ENCODE results near the gene PKIB. TPM values are rescaled to one million over a fixed set of nuclear protein-coding genes. Genes with fewer than 3 reads are reported as not detected.
"Not testable (repeated sequence)": the region's sequence is repeated elsewhere in the genome, so short reads cannot be mapped to it uniquely, and the experiment has no call there.

Gene PKIB, protein sequence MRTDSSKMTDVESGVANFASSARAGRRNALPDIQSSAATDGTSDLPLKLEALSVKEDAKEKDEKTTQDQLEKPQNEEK
- polyA plus RNA-seq (ENCODE audit: insufficient read length in 12 of 12) = 1 to 10 TPM in 10 of 12 donors, not detected in 2; 1.1 to 6.9 (median 1.8) TPM
- long read RNA-seq, donor 1, transcript PKIB-205 (5 exons, 1,398 nt) = major isoform, 20 of 24 reads
- long read RNA-seq, donor 1, partial matches to known transcripts = 0 of 24 reads
- long read RNA-seq, donor 1, other reads (novel, unspliced or antisense) = 0 of 24 reads
- long read RNA-seq, donor 2 = 0 reads
- long read RNA-seq, donor 3 = 0 reads
- long read RNA-seq, donor 4 = 0 reads
- long read RNA-seq, donor 5, partial matches to known transcripts = 0 of 2 reads
- long read RNA-seq, donor 5, other reads (novel, unspliced or antisense) = 0 of 2 reads
- long read RNA-seq, donor 6 = 0 reads
- long read RNA-seq, donor 7, partial matches to known transcripts = 0 of 1 reads
- long read RNA-seq, donor 7, other reads (novel, unspliced or antisense) = 0 of 1 reads
- long read RNA-seq, donor 8 = 0 reads
- long read RNA-seq, donor 9, partial matches to known transcripts = 0 of 3 reads
- long read RNA-seq, donor 9, other reads (novel, unspliced or antisense) = 0 of 3 reads
- long read RNA-seq, donor 10 = 0 reads
- long read RNA-seq, donor 11 = 0 reads

DNA sequence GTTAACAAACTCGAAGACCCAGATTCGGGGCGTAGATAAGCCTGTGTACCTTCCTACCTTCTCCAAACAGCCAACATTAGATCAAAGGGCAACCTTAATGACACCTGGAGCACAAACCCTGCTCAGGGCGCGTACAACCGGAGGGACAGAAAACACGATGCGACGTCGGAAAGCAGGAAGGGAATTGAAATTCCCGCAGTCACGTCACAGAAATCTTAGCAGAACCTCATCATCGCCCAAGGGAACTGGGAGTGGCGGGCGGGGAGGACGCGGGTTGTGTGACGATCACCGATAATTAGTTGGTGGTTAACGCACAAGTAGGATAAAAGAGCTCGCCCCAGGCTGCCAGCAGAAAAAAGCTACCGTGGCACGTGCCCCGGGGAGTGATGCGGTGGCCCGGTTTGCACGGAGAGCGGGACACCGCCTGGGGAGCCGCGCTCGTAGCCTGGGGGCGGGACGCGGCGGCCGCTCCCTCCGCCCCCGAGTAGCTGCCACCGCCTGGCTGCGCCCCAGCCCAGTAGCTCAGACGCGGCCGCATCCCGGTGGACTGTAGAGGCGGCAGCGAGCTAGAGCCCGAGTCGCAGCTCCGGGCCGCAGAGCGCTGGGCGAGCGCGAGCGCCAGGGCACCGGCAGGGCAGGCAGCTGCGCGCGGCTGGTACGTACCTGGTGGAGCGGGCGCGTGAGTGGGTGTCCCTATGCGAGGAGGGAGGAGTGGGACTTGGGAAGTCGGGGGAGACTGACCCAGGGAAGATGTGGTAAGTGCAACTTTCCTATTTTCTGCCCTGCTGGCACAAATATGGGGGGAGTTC, at the start of gene PKIB:
Gene PKIB (plus strand): TSS at position 525 of the 809 bp plus-strand sequence. CDS start 107,390 bp downstream, outside the sequence.
- peak; percentile 35 for DNase-seq

DNA sequence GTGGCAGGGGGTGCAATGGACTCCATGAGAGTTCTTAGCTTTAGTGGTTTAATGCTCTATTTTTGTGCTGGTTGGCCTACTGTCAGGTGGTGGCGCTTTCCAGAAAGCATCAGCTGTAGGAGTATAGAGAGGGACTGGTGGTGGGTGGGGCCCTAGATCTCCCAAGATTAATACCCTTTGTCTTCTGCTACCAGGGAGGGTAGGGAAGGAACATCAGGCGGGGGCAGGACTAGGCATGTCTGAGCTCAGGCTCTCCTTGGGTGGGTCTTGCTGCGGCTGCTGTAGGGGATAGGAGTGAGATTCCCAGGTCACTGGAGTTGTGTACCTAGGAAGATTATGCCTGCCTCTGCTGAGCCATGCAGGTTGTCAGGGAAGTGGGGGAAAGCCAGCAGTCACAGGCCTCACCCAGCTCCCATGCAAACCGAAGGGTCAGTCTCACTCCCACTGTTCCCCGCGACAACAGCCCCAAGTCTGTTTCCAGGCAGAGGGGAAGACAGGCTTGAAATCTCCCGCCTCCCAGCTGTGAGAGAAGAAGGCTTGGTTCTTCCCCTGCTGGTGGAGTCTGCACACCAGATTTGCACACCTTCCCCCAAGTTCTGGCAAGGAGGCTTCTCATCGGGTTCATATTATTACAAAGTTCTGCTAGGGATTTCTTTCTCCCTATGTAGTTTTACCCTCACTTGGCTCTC, 46.7 kb upstream of the PKIB start:
- DNase-seq = no peak

DNA sequence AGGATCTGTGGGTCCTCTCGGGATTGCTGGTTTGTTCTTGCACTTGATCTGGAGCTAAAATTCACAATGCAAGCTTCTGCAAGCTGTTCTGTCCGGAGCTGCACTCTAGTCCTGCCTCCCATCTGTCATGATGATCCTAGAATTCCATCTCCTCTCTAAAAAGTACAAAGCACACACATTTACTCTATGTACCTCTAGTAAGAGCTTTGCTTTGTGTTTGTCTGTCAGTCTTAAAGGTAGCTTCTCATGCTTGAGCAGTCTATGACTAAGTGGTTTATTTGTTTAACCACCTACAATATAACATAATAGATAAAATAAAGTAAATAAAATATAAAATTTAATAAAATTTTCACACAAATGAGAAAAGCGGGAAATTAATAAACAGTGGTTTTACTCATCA, 46.0 kb upstream of the PKIB start:
- DNase-seq = no peak

DNA sequence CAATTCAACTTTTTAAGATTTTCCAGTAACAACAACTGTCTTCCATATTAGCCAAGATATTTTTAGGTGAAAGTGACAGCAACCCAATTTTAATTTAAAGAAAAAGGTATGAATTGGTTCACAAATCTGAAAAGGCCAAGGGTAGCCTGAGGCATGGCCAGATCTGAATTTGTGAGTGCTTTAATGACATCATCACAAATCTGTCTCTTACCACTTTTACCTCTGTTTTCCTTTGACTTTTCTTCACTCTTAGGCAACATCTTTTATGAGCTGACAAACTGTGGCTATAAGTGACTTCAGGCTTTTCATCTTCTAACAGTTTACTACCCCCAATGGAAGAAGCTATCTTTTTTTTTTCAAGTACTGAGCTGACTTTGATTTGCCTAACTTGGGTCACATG, 44.5 kb upstream of the PKIB start:
- no peak for DNase-seq

DNA sequence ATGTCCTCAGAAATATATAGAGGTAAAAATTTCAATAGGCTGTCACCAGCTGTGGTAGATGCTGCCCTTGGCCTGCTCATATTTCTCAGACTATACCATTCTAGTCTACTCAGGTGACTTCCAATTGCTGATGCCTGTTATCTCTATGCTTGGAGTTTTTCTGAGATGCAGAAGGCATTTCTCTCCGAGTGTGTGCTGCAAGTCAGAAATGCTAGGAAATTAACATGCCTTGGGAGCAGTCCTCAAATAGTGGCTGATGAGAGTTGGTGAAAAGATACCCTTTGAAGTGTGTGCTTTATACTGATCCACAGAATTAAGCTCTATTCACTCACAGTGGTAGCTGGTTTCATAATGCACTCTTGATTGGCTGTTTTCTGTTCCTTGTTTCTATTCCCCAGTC, 43.2 kb upstream of the PKIB start:
- no peak for DNase-seq

DNA sequence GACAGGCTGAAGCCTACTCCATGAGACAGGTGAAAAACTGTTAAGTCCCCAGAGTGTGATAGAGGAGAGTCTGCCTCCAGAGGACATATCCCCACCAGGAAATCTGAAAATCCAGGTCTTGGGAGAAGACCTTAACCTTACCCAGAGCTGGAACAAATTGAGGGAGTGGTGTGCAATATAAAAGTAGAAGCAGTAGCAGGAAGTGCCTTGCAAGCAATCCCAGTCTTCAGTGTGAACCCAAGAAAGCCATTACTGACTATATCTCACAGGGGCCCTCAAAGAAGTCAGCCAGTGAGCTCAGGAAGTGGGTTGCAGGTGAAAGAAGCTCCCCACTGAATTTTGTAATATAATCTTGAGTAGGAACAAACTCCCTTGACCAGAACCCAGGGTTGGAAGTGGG, 41.9 kb upstream of the PKIB start:
- DNase-seq = no peak

DNA sequence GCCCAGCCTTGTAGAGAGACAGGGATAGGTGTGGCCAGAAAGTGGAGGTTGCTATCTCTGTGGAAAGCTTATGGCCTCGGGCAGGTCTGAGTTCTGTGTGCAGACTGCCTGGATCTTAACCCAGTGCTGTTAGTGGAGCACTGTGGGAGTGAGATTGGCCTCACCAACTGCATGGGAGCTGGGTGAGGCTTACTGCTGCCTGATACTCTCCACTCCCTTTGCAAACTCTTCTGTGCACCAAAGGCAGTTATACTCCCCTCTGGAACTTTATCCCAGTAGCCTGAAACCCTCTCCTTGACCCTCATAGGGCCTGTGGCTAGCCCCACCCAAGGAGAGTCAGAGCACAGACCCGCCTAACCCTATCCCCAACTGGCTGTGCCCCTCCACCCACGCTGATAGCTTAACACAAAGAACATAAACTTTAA, 41.4 kb upstream of the PKIB start:
- no peak for DNase-seq

DNA sequence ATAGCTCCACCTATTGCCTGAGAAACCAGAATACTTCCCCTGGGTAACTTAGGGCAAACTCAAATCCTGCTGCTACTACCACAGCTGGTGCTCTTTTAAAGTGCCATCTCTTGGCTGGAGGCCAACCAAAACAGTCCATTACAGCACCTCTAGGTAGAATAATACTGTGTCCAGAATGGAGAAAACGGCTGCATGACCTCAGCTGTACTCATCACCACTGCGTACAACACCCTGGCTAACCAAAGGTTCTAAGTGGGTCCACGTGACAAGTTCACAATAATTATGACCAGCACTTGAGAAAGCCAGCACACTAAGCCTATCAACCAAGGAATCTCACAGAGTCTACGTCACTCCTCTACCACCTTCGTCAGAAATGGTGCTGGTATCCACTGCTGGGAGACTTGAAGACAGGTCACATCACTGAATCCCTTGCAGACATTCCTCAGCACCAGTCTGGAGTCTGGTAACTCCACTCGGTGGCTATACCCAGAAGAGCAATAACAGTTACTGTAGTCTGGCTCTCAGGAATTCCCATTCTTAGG, 40.9 kb upstream of the PKIB start:
- DNase-seq = no peak

DNA sequence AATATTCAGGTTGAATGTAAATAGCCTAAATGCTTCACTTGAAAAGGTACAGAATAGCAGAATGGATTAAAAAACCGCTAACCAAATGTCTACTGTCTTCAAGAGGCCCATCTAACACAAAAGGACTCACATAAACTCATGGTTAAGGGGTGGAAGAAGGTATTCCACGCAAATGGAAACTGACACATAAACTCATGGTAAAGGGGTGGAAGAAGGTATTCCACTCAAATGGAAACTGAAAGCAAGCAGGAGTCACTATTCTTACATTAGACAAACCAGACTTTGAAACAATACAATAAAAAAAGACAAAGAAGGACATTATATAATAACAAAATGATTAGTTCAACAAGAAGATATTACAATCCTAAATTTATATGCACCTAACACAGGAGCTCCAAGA, 38.3 kb upstream of the PKIB start:
- DNase-seq = no peak

DNA sequence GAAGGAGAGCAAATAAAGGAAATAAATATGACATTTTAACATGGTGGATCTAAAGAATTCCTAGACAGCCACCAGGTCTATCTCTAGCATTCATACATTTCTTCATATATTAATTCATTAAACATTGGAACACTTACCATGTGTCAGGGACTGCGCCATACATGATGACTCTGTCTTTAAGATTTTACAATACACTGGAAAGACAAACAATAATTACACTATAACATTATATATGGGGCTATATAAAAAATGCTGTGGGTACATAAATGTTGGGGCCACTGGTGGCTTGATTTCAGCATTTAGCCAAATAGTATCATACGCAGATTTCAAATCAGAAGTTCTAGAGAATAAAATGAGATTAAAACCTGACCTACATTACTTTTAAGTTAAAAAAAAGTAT, 33.3 kb upstream of the PKIB start:
- no peak for DNase-seq

DNA sequence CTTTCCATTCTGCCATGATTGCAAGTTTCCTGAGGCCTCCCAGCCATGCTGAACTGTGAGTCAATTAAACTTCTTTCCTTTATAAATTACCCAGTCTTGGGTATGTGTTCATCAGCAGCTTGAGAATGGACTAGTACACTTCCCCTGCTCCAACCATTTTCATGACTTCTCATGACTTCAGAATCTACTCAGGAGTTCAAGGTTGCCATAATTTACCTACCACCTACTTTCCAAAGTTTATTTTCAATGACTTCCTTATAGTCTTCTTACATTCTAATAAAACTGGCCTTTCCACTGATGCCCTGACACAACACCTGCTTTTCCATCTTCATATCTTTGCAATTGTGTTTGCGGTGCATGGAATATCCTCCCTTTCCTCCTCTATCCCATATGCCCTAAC, 31.2 kb upstream of the PKIB start:
- no peak for DNase-seq

DNA sequence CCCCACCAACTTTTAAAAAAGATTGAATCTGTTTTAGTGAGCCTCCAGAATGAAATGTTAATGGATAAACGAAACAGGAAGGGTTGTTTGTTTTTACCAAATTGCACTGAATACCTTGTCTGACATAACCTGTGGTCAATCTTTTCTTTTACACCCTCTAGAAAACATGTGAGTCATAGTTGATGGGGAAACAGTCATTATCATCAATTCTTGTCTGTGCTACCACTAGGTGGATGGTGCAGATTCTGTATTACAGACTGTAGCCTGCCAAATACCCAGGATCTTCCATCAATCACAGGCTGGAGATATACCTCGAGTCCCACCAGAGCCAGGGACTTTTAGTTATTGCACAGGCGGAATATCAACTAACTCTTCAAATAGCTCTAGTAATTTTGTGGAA, 29.5 kb upstream of the PKIB start:
- DNase-seq = no peak

DNA sequence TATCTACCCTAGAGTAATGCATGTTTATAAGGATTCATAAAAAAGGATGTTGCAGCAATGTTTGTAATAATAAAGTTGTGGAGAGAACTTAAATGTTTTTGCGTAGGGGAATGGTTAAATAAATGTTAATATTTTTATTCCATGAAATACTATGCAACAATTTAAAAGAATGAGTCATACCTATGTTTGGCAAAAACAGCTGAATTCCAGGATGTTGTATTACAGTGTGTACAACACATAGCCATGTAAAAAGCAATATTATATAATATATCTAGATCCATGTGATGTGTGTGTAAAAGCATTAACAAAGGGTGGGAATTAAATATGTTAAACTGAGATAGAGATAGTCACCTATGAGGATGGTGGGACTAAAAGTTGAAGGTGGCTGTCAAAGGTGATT, 21.1 kb upstream of the PKIB start:
- no peak for DNase-seq

DNA sequence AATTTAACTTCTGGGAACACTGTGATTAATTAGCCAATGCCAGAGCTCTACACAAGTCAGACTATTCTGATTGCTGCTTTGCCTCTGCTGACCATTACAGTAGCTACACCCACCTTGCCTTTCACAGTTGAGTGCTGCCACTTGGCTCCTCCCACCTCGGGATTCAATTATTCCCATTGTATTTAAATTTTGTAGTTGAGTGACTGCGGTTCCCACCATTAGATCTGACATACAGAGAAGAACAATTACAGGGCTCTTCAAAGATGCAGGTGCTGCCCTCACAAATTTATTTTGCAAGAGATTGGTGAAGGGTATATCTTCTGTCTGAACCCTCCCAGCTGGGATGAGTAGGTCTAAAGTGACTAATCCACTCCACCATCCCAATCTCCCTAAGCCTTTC, 11.9 kb upstream of the PKIB start:
- not testable (repeated sequence) for DNase-seq

DNA sequence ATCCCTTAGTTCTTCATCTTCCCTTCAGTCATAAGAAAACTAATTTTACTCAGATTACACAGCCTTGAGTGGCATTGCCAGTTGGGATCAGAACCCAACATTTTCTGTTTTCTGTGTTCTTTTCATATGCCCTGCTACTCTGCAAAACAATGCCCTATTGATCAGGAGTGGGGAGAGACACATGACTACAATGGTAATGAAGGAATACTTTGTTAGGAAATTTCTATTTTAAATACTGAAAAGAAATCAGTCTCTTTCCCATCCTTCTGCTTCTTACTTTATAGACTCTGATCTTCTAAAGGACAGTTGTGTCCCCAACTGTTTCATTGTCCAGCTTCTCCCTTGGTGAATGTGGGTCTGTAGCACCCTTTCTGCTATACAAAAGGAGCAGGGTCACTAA, 5.5 kb upstream of the PKIB start:
- no peak for DNase-seq

DNA sequence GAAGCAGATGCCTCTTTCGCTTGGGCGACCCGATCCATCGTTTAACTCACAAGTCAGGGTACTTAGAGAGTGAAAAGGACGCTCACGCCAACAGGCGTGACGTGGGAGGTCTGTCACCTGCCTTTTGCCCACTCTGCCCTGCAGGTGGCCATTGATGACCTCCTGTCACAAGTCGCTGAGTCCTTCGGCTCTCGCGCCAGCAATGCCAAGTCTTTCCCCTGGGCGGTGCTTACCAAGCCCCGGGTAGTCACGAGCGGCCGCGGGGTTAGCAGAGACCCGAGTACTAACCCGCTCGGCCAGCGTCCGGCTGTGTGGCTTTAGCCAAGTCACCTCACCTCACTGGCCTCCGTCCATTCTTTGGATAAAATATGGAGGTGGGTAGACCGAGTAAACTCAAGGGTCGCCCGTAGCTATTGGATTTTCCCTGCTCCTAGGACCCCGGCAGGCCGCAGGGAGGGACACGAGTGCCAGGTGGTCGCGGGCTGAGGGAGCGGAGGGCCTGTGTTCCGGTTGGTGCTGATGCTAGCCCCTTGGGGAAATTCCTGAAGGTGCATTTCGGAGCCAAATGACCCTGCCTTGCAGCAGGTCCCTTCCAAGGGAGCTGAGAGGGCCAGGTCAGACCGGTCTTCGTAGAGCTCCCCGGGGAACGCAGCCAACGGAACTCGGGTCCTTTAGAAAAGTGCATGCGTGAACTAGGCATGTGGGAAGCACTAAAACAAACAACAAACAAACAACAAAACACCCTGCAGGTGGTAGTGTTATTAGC, 668 bp downstream of the PKIB start:
- no peak for DNase-seq

DNA sequence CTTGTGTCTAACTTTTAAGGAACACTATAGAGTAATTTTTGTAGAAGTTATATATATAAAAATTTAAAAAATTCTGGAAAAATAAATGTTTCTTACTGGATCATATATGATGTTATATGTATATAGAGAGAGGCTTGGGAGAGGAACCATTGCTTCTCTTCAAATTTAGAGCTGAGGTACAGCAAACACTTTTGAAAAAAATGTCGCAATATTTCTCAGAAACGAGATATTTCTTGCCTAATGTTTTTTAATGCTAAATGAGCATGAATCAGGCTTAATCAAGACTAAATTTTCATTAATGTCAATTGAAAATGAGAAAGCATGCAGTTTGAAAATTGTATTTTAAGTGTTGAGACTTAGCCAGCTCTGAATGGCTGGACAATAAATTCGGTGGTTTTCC, 2.6 kb downstream of the PKIB start:
- no peak for DNase-seq

DNA sequence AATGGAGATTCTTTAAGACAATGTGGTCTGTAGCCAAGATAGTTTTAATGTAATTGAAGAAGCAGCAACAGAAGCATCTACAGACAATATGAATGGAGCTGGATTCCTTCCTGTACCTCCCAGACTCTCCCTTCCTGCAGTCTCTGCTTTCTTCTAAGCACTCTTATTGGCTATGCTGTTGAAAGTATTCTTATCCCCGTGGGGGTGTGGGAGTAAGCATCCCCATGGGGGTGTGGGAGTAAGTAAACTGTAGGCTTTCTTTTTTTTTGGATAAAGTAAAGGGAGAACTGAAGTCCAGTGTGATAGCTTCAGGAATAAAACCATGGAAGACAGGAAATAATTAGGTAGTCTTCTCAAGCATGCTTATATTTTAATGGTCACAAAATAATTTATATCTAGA, 4.1 kb downstream of the PKIB start:
- no peak for DNase-seq

DNA sequence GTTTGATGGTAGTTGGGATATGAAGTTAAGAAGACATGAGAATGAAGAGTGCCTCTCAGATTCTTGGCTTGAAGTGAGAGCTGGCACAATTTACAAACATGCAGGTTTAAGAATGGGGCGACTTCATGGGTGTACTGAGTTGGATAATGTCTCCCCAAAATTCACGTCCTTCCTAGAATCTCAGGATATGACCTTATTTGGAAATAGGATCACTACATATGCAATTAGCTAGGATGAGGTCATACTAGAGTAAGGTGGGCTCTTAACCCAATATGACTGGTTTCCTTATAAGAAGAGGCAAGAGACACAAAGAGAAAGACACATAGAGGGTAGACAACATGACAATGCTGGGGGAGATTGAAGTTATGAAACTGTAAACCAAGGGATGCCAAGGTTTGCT, 5.2 kb downstream of the PKIB start:
- no peak for DNase-seq

DNA sequence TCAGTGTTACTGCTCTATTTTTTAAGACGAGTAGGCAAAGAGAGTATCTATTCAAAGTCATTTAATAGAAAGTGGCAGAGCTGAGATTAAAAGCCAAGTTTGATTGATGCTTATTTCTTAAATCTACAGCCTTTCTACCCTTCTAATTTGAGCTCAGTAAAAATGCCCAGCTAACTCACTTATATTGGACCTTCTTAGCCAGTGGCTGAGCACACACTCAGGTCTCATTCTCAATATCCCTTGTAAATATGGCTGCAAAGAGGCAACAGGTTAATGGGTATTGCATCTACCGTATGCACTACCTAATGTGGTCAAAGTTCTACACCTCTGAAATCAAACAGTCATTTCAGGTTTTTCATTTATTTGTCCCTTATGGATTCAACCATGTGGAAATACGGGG, 6.7 kb downstream of the PKIB start:
- no peak for DNase-seq

DNA sequence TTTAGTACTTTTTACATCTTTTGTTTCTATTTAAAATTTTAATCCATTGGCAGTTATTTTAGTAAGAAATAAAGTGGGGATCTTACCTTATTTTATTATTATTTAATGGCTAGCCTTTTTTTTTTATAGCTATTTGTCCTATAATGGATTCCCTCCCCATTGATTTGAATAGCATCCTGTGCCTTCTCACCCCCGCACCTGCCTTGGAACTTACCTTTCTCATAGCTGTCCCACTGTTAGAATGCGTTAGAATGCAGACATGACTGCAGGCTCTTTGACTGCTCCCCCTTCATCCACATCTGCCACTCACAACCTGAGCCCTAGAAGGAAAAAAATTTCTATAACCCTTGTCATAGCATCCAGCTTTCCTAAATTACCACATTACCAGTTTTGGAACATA, 9.1 kb downstream of the PKIB start:
- no peak for DNase-seq

Measured in muscle of arm (tissue), 14 donors.